WTC11 (cell line): Measurements from ENCODE around the gene TBC1D1. TPM values are rescaled to one million over a fixed set of nuclear protein-coding genes. Genes with fewer than 3 reads are reported as not detected.

Experiments
- ATAC-seq: fragments of 200-7000 bp; cut with Tn5 transposase; 2 replicates; pipeline ENCODE4 v1.10.0; 2021; ENCODE audit warnings: mild to moderate bottlenecking, moderate library complexity
- CTCF ChIA-PET: fragments of 300-600 bp; sonication (Branson Sonifier 250); formaldehyde crosslinking; loops from one replicate; lab custom pipeline; 2021; ENCODE audit warnings: antibody characterized with exemption; lab: Charles Lee
- POLR2A ChIA-PET: fragments of 350-600 bp; sonication (Branson Sonifier 250); formaldehyde crosslinking; loops from one replicate; lab custom pipeline; 2021; ENCODE audit warnings: antibody characterized with exemption; lab: Charles Lee
- DNase-seq: peaks from one replicate; pipeline ENCODE4 v3.0.0; 2021; ENCODE audit warnings: low spot score
- H3K27ac Mint-ChIP-seq: 2 replicates; pipeline ENCODE4 v1.8.0; 2021; ENCODE audit warnings: mixed read lengths
- H3K27me3 Mint-ChIP-seq: 2 replicates; pipeline ENCODE4 v1.8.0; 2021; ENCODE audit warnings: low read depth, mild to moderate bottlenecking, moderate library complexity, mixed read lengths
- H3K36me3 Mint-ChIP-seq: 2 replicates; pipeline ENCODE4 v1.8.0; 2021; ENCODE audit warnings: mixed read lengths
- H3K4me1 Mint-ChIP-seq: 2 replicates; pipeline ENCODE4 v1.8.0; 2022; ENCODE audit warnings: mixed read lengths
- H3K4me3 Mint-ChIP-seq: 2 replicates; pipeline ENCODE4 v1.8.0; 2021; ENCODE audit warnings: mild to moderate bottlenecking, moderate library complexity, mixed read lengths
- H3K9me3 Mint-ChIP-seq: 2 replicates; pipeline ENCODE4 v1.8.0; 2021; ENCODE audit warnings: mixed read lengths
- CBFB ChIP-seq: sonication (generic); formaldehyde crosslinking; IDR thresholded peaks from 2 replicates; pipeline ENCODE4 v1.8.1; 2022; ENCODE audit warnings: mild to moderate bottlenecking, low read depth, missing genetic modification reagents
- CDX4 ChIP-seq: fragments of 250-450 bp; sonication (Bioruptor Pico); IDR thresholded peaks from 2 replicates; pipeline ENCODE4 v1.9.0; 2021; ENCODE audit warnings: moderate library complexity, mild to moderate bottlenecking, inconsistent platforms, borderline replicate concordance
- CREM ChIP-seq: sonication (generic); formaldehyde crosslinking; IDR thresholded peaks from 2 replicates; pipeline ENCODE4 v1.8.1; 2022; ENCODE audit warnings: mild to moderate bottlenecking, missing genetic modification reagents, moderate library complexity
- EMX1 ChIP-seq: fragments of 250-450 bp; sonication (Bioruptor Pico); IDR thresholded peaks from 2 replicates; pipeline ENCODE4 v1.8.0; 2021; ENCODE audit warnings: mild to moderate bottlenecking
- FOXK1 ChIP-seq: sonication (generic); formaldehyde crosslinking; IDR thresholded peaks from 2 replicates; pipeline ENCODE4 v1.8.0; 2022; ENCODE audit warnings: mild to moderate bottlenecking, moderate library complexity, missing genetic modification reagents
- GABPB1 ChIP-seq: sonication (generic); formaldehyde crosslinking; IDR thresholded peaks from 2 replicates; pipeline ENCODE4 v1.8.1; 2023; ENCODE audit warnings: mild to moderate bottlenecking, missing genetic modification reagents
- GTF2I ChIP-seq: fragments of 250-450 bp; sonication (Bioruptor Pico); conservative IDR thresholded peaks from 2 replicates; pipeline ENCODE4 v1.4.0; 2021; ENCODE audit warnings: mild to moderate bottlenecking
- HMGXB4 ChIP-seq: sonication (generic); formaldehyde crosslinking; IDR thresholded peaks from 2 replicates; pipeline ENCODE4 v1.8.1; 2023; ENCODE audit warnings: mild to moderate bottlenecking, moderate library complexity, missing genetic modification reagents
- JAZF1 ChIP-seq: fragments of 250-450 bp; sonication (Bioruptor Pico); IDR thresholded peaks from 2 replicates; pipeline ENCODE4 v1.9.0; 2021; ENCODE audit warnings: moderate library complexity, mild to moderate bottlenecking, inconsistent platforms
- JUN ChIP-seq: sonication (generic); formaldehyde crosslinking; IDR thresholded peaks from 2 replicates; pipeline ENCODE4 v1.8.0; 2023; ENCODE audit warnings: mild to moderate bottlenecking, missing genetic modification reagents
- KAT7 ChIP-seq: sonication (generic); formaldehyde crosslinking; IDR thresholded peaks from 2 replicates; pipeline ENCODE4 v1.8.1; 2023; ENCODE audit warnings: missing genetic modification reagents, mild to moderate bottlenecking, borderline replicate concordance
- MAX ChIP-seq: sonication (generic); formaldehyde crosslinking; IDR thresholded peaks from 2 replicates; pipeline ENCODE4 v1.8.0; 2022; ENCODE audit warnings: mild to moderate bottlenecking, missing genetic modification reagents
- NFYB ChIP-seq: sonication (generic); formaldehyde crosslinking; conservative IDR thresholded peaks from 2 replicates; pipeline ENCODE4 v1.8.0; 2022; ENCODE audit warnings: low read depth, missing genetic modification reagents
- NR1H2 ChIP-seq: sonication (generic); formaldehyde crosslinking; IDR thresholded peaks from 2 replicates; pipeline ENCODE4 v1.9.0; 2021; ENCODE audit warnings: mild to moderate bottlenecking, moderate library complexity, missing genetic modification reagents
- RELA ChIP-seq: sonication (generic); formaldehyde crosslinking; IDR thresholded peaks from 2 replicates; pipeline ENCODE4 v1.8.1; 2022; ENCODE audit warnings: missing genetic modification reagents, mild to moderate bottlenecking, borderline replicate concordance
- SP1 ChIP-seq: sonication (generic); formaldehyde crosslinking; conservative IDR thresholded peaks from 2 replicates; pipeline ENCODE4 v1.8.1; 2022; ENCODE audit warnings: missing genetic modification reagents
- TP53 ChIP-seq: sonication (generic); formaldehyde crosslinking; IDR thresholded peaks from 2 replicates; pipeline ENCODE4 v1.8.1; 2023; ENCODE audit warnings: mild to moderate bottlenecking, missing genetic modification reagents
- USF2 ChIP-seq: sonication (generic); formaldehyde crosslinking; IDR thresholded peaks from 2 replicates; pipeline ENCODE4 v1.8.1; 2023; ENCODE audit warnings: mild to moderate bottlenecking, missing genetic modification reagents, moderate library complexity
- ZBTB21 ChIP-seq: sonication (generic); formaldehyde crosslinking; IDR thresholded peaks from 2 replicates; pipeline ENCODE4 v1.8.1; 2023; ENCODE audit warnings: mild to moderate bottlenecking, missing genetic modification reagents, borderline replicate concordance
- ZNF232 ChIP-seq: sonication (generic); formaldehyde crosslinking; IDR thresholded peaks from 2 replicates; pipeline ENCODE4 v1.8.0; 2022; ENCODE audit warnings: mild to moderate bottlenecking, missing genetic modification reagents
- ZNF263 ChIP-seq: sonication (generic); formaldehyde crosslinking; IDR thresholded peaks from 2 replicates; pipeline ENCODE4 v1.8.1; 2022; ENCODE audit warnings: low read depth, mild to moderate bottlenecking, moderate library complexity, missing genetic modification reagents
- ZNF281 ChIP-seq: sonication (generic); formaldehyde crosslinking; IDR thresholded peaks from 2 replicates; pipeline ENCODE4 v1.8.0; 2023; ENCODE audit warnings: mild to moderate bottlenecking, missing genetic modification reagents
- ZNF532 ChIP-seq: fragments of 250-450 bp; sonication (Bioruptor Pico); IDR thresholded peaks from 2 replicates; pipeline ENCODE4 v1.9.0; 2021; ENCODE audit warnings: mild to moderate bottlenecking, borderline replicate concordance
- ZNF671 ChIP-seq: fragments of 250-450 bp; sonication (Bioruptor Pico); IDR thresholded peaks from 2 replicates; pipeline ENCODE4 v1.8.0; 2021; ENCODE audit warnings: mild to moderate bottlenecking
- ZSCAN18 ChIP-seq: fragments of 250-450 bp; sonication (Bioruptor Pico); IDR thresholded peaks from 2 replicates; pipeline ENCODE4 v2.1.2; 2022; ENCODE audit warnings: mild to moderate bottlenecking, moderate library complexity
- total RNA-seq: library from RNA; stranded (reverse); gene quantifications from 3 replicates; pipeline ENCODE4 v1.2.3, GENCODE V29; 2021

Gene TBC1D1
- total RNA-seq, 1 experiment from 2014 or later: 134 TPM

- TF ChIP-seq ZBTB21 (CRISPR knock-in tag): no peak
- TF ChIP-seq ZNF671 (CRISPR knock-in tag): no peak
- TF ChIP-seq CDX4 (CRISPR knock-in tag): no peak
- no peak for TF ChIP-seq GTF2I (CRISPR knock-in tag)
- no peak for TF ChIP-seq ZNF263
- TF ChIP-seq ZNF532 (CRISPR knock-in tag): no peak
- TF ChIP-seq JUN (CRISPR knock-in tag): no peak
- no peak for TF ChIP-seq JAZF1 (CRISPR knock-in tag)
- no peak for TF ChIP-seq EMX1
- TF ChIP-seq MAX (CRISPR knock-in tag): no peak
Observed at GRCh38 chr4:38065900-38066299, 175.0 kb downstream of the TBC1D1 start (continued).

- Mint-ChIP-seq H3K4me1 (peaks cover 30% of the 10 kb centered on the region), H3K4me3 (no peak overlapping the region), H3K27me3 (no peaks in the 10 kb centered on the region), H3K9me3 (no peaks in the 10 kb centered on the region), H3K27ac (no peak overlapping the region)
- CTCF ChIA-PET: no interaction called here
- POLR2A ChIA-PET: no interaction called here
- no peak for DNase-seq
- no peak for ATAC-seq
- TF ChIP-seq GABPB1 (CRISPR knock-in tag): no peak
- TF ChIP-seq JAZF1 (CRISPR knock-in tag): no peak
- no peak for TF ChIP-seq SP1
- no peak for TF ChIP-seq KAT7 (CRISPR knock-in tag)
- TF ChIP-seq NFYB (CRISPR knock-in tag): no peak
- no peak for TF ChIP-seq GTF2I (CRISPR knock-in tag)
- no peak for TF ChIP-seq CBFB
- TF ChIP-seq FOXK1 (CRISPR knock-in tag): no peak
- no peak for TF ChIP-seq EMX1
- no peak for TF ChIP-seq USF2 (CRISPR knock-in tag)
- no peak for TF ChIP-seq HMGXB4 (CRISPR knock-in tag)
- TF ChIP-seq ZSCAN18 (CRISPR knock-in tag): no peak
- TF ChIP-seq RELA (CRISPR knock-in tag): no peak
- no peak for TF ChIP-seq ZNF281 (CRISPR knock-in tag)
- no peak for TF ChIP-seq NR1H2
- TF ChIP-seq ZNF232 (CRISPR knock-in tag): no peak
- TF ChIP-seq CREM (CRISPR knock-in tag): no peak
- no peak for TF ChIP-seq TP53 (CRISPR knock-in tag)
- TF ChIP-seq, all 79 proteins: peak for 0
- no peaks in the 10 kb centered on the region; the same call in 1 of the 2 replicates for H3K36me3 Mint-ChIP-seq
Observed at GRCh38 chr4:38067499-38067898, 176.6 kb downstream of the TBC1D1 start.
